ENCODE results near the gene ANKRD45.
"Not testable (repeated sequence)": the region's sequence is repeated elsewhere in the genome, so short reads cannot be mapped to it uniquely, and the experiment has no call there.

Gene ANKRD45

DNA sequence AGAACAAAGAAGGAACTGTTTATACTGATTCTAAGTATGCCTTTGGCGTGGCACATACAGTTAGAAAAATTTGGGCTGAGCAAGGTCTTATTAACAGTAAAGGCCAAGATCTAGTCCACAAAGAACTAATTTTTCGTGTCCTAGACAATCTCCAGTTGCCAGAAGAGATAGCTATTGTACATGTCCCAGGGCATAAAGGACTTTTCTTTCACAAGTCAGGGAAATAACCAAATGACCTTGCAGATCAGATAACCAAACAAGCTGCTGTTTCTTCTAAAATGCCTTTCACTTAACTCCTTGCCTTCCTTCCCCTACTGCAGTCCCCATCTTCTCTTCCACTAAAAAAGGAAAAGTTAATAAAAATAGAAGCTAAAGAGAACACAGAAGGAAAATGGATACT, 30.5 kb downstream of the ANKRD45 start:
- no peak for DNase-seq

DNA sequence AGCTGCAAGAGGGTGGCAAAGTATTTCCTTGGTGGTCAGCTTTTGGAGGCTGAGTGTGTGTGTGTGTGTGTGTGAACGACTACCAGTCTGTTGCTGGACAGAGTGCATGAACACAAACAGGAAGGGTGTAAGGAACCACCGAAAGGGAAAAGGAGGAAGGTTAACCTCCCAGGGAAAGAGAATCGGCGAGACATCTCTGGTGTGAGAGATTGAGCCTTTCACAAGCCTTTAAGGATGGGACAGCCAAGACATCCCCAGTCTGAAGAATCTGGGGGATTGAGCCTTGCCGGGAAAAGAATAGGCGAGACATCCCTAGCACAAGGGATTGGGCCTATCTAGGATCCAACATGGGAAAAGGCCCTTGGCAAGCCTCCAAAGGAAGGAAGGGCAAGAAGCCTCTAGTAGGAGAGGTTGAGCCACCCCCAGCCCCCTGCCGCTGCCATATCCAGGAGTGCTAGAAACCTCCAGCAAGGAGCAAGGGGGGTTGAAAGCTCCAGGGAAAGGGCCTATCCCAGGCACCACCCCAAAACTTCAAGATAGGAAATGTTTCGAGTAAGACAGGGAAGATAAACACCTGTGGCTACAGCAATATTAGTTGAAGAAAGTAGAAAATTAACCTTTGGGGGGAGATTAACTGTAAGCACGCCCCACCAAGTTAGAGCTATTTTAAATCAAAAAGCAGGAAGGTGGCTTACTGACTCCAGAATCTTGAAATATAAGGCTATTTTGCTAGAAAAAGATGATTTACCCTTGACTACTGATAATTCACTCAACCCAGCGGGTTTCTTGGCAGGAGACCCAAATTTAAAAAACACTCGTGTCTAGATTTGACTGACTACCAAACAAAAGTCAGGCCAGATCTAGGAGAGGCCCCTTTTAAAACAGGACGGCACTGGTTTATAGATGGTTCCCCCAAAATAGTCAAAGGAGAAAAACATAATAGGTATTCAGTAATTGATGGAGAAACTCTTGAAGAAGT, 31.3 kb downstream of the ANKRD45 start:
- DNase-seq: no peak

DNA sequence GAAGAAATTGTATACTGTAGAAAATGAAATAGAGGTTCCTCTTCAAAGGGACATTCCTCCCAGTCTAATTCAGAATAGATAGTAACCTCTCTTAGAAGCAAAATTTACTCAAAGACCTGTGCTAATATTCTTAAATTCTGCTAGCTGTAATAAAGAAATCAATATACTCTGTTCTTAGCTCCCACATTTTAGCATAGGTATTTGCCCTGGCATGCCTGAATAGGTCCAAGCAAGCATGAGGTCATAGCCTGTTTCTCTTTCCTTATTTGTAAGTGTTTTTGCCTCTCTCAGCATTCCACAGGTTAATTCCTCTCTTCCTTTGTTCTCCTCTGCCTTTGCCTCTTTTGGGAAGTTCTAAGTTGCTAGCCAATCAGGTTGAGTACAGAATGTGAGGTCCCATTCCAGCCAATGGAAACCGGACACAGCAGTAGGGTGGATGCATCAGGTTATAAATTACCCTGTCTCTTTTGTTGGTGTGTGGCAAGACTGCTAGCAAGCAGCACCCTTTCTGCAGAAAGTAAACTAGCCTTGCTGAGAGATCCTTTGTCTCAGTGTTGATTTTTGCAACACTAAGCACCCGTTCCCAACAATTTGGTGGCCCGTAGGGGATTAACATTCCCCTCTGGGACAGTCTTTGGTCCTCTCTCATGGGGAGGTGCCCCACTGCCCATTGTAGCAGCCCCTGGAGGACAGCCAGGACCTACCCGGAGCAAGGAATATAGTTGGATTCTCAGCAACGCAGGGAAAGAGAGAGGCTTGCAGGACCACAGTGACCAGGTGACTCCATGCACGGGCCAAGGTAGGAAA, 32.2 kb downstream of the ANKRD45 start:
- not testable (repeated sequence) for DNase-seq

DNA sequence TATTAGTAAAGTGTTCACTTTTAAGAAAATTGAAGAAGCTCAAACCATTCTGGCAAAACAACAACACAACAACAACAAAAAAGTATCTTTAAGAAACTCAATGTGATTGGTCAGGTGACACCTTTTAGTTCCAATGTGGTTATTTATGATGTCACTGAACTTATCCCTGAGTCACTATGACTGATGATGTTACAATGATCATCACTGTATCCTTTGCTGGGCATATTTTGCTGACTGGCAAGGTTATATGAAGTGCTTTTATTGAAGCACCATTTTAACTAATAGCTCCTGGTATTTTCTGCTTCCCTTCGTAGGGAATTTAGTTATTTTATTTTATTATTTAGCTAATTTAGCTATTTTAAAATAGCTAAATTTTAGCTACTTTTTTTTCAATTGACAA, 34.5 kb downstream of the ANKRD45 start, which contains the start of gene TEX50:
TEX50 (plus strand) TSS at position 223 of the 400 bp plus-strand sequence. CDS start 184 bp downstream, outside the sequence.
- DNase-seq: no peak

DNA sequence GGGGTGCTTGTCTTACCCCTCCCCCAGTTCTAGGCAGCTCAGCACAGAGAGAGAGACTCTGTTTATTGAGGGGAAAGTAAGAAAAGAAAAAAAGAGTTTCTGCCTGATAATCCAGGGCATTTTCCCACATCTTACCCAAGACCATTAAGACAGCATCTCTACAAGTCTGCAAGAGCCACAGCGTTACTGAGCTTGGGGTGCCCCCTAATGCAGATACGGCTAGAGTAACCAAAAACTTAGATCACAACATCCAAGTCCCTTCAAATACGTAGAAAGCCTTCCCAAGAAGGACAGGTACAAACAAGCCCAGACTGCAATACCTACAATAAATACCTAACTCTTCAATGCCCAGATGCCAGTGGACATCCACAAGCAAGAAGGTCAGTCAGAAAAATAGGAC, 40.8 kb downstream of the ANKRD45 start:
- no peak for DNase-seq

DNA sequence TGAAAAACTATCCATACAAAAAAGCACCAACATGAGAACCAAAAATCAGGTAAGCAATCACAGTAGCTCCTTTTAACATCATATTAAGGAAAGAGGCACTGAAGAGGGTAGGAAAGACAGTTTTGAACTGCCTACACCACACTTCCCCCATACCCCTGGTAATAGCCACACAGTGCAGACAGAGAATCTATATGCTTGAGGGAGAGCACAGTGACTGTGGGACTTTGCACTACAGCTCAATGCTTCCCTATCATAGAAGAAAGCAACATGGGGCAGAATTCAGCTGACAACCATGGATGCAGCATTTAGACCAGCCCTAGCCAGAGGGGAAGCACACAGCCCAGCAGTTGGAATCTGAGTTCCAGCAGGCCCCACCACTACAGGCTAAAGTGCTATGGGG, 42.4 kb downstream of the ANKRD45 start:
- DNase-seq: no peak

DNA sequence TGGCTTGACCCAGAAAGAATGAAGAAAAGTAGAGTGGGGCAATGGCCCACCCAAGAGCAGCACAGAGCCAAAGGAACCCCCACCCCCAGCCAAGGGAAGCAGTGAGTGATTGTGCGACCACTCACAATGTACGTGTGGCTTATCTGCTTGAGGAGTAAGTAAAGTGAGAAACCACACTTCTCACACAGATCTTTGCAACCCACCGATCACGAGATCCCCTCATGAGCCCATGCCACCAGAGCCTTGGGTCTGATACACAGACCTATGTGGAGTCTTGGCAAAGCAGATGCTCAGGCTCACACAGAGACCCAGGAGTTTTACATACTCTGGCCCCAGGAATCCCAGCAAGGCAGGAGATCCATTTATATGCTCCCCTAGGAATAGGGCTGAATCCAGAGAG, 52.8 kb downstream of the ANKRD45 start:
- no peak for DNase-seq

DNA sequence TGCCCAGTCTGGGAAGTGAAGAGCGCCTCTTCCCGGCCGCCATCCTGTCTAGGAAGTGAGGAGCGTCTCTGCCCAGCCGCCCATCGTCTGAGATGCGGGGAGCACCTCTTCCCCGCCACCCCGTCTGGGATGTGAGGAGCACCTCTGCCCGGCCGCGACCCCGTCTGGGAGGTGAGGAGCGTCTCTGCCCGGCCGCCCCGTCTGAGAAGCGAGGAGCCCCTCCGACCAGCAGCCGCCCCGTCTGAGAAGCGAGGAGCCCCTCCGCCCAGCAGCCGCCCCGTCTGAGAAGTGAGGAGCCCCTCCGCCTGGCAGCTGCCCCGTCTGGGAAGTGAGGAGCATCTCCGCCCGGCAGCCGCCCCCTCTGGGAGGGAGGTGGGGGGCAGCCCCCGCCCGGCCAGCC, 56.6 kb downstream of the ANKRD45 start:
- DNase-seq: not testable (repeated sequence)

DNA sequence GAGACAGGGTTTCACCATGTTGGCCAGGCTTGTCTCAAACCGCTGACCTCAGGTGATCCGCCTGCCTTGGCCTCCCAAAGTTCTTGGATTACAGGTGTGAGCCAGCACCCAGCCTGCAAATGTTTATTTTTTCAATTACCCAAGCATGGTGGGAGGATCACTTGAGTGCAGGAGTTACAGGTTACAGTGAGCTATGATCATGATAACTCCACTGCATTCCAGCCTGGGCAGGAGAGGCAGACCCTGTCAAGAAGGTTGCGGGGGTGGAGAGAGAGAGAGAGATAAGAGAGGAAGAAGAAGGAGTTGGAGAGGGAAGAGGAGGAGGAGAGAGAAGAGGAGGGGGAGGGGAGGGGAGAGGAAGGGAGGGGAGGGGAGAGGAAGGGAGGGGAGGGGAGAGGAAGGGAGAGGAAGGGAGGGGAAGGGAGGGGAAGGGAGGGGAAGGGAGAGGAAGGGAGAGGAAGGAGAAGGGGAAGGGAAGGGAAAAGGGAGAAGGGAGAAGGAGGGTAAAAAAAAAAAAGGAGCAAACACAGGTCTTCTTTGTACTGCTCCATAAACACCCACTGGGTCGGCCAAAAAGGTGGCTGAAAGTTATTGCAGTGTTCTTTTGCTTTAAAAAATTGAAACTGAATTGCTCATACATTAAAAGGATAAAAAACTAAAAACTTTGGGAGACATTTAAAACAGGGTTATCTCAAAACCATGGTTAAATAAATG, 61.0 kb downstream of the ANKRD45 start:
- no peak for DNase-seq

DNA sequence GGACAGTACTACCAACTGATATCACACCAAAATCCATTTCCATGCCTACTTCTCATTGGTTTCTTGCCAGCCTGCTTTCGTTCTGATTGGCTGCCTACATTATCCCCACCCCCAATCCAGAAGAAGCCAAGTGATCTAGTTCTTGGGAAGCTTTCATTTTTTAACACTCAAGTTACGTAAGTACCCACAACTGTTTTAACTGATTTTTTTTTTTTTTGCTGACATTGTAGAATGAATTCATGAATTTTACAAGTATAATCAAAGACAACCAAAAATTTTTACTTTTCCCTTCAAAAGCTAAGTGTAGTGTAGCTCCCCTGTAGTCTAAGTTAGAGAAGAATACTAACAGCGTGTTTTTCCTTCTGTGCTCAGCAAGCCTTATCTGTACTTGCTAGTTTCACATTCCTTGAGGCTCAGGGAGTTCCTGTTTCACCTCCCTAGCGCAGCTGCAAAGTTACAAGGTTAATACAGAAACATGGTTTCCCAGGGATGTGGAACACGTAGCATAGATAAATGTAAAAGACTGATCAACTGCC, 66.5 kb downstream of the ANKRD45 start, which contains the start of gene SLC9C2:
SLC9C2 (minus strand) TSS at position 17 of the 536 bp plus-strand sequence. CDS start 1,296 bp downstream, outside the sequence.
- no peak for DNase-seq

DNA sequence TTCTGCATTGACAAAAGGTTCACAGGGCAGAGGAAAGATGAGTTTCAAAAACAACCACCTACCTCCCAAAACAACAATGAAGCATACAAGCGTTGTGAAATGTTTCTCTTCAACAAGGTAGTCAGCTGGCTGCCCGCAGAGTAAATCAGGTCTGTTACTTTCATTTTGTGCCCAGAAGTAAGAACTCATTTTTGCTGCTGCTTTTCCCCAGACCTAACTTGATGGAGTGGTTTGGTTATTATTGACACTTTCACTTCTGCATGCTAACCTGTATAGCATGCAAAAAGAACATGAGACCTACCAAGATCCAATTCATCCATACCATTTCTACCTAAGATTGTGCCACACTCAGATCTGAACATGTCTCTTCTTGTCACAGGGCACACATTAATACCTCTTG, 68.1 kb downstream of the ANKRD45 start:
- DNase-seq: no peak

DNA sequence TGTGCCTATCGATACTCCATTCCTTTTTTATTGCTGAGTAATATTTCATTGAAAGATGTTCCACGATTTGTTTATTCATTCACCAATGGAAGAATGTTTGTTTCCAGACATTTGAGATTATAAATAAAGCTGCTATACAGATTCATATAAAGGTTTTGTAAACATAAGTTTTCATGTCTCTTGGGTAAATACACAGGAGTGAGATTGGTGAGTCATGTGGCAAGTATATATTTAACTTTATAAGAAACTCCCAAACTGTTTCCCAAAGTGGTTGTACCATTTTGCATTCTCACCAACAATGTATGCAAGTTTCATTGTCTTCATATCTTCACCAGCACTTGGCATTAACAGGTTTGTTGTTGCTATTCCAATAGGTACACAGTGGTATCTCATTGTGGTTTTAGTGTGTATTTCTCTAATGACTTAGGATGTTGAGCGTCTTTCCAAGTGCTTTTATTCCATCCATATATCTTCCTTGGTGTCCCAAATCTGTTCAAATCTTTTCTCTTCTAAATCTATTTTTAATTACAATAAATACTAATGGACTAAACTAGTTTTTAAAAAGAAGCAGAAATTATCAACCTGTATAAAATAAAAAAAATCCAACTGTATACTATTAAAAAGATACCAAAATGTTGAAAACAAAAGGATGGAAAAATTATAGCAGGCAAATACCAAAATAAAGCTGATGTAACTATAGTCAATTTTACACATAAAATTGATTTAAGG, 73.4 kb downstream of the ANKRD45 start:
- no peak for DNase-seq

DNA sequence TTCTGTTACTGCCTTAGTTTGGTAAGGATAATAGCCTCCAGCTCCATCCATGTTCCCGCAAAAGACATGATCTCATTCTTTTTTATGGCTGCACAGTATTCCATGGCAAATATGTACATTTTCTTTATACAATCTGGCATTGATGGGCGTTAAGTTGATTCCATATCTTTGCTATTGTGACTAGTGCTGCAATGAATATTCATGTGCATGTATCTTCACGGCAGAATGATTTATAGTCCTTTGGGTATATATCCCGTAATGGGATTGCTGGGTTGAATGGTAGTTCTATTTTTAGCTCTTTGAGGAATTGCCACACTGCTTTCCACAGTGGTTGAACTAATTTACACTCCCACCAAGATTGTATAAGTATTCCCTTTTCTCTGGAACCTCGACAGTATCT, 78.5 kb downstream of the ANKRD45 start:
- DNase-seq: not testable (repeated sequence)

DNA sequence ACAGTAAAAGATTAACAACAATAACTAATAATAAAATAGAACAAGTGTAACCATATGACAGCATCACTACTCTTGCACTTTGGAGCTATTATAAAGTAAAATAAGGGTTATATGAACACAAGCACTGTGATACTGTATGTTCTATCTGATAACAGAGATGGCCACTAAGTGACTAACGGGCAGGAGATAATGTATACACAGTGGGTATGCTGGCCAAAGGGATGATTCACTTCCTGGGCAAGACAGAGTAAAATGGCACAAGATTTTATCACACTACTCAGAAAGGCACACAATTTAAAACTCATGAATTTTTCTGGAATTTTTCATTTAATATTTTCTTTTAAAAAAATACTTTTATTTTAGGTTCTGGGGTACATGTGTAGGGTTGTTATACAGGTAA, 79.1 kb downstream of the ANKRD45 start:
- no peak for DNase-seq

DNA sequence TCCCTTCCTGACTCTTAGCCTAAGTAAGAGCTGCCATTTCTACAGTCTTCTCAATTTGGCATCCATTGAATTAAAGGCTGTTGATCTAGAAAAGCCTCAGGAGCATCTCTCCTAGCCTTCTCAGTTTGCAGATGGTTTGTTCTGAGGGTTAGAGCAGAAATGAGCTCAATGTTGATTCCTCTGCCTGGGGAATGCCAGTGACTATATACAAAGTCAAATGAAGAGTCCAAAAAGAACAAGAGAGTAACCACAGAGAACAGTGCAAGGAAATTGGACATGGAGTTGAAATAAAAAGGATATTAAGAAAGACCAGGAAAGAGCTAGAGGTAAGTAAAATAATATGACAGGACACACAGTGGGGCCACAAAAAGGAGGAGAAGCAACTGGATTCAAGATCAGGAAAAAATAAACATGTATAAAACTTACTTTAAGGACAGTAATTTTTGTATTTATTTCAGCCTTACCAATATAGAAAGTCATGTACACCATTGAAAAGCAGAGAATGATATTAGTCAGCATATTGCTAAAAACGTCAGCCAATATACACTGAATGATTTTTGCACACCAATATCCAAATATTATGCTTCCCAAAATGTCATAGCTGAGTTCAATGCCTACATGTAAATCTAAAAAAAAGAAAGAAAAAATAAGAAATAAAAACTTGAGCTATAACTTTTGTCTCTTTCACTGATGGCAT, 88.1 kb downstream of the ANKRD45 start:
- DNase-seq: no peak

DNA sequence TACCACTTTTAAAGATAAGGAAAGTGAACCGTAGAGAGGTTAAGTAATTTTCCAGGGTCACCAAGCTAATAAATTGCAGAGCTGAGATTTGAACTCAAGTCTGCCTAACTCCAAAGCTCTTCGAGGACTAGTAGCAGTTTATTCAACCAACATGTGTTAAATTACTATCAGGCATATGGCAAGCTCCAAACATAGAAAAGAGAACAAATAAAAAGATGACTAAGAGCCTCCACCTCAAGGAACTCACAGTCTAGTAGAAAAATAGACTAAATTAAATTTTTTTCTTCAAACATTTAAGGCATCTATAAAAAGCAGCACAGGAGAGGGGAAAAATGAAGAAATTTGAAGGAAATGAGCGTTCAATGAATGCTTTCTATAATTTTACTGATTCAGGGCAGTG, 89.0 kb downstream of the ANKRD45 start:
- DNase-seq: no peak

DNA sequence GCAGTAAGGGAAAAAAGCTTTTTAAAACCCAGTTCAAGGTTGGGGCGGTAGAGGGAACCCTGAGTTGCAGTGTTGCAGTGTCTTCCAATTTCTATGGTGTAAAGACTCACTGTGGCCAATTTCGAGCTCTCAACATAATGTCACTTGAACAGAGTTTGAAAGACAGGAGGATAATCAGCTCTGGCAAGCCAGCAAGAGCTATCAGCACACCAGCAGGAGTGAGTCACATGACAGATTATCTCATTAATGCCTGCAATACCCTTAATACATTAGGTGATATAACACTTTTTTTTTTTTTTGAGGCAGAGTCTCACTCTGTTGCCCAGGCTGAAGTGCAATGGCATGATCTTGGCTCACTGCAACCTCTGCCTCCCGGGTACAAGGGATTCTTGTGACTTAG, 89.6 kb downstream of the ANKRD45 start:
- DNase-seq: no peak

DNA sequence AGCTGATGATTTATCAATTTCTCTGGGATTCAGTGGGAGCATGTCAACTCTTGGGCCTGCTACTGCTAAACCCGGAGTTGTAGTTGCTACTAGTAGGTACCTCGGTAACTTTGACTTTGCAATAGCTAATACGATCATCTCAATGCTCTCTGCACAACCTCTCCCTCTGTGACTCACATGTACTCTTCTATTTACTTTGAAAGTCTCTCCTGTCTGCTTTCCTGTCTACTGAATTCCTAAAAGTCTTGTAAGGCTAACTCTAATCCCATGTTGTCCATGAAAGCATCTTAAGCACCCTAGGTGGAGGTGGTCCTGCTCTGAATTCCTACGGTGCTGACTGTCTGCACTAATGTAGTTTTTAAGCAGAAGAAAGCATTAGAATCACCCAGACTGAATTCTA, 96.1 kb downstream of the ANKRD45 start:
- no peak for DNase-seq

DNA sequence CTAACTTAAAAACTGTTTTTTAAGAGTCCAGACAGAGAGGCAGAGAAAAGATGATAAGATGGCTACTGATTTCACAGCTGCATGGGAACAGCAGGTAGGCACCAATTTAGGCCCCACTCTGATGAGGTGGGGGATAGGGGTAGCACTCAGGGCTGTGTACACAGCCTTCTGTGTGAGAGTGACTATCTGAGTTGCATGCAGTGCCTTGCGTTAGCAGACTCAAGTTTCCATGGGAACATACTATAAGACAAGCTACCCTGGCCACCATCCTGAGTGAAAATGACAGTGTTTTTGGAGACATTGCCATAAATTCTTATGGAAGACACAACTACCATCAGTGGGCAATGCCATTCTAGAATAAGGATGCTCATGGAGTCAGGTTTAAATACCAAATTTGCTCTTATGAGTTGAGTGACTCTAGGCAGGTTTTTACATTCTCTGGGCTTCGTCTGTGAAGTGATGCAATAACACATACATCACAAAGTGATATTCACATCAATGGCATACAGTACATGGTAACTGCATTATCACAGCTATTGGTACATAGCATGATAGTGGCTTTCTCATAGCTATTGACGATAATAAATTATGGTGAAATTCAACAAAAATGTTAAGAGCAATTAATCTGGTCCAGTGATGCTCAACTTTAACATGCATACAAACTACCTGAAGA, 97.3 kb downstream of the ANKRD45 start:
- DNase-seq: no peak

DNA sequence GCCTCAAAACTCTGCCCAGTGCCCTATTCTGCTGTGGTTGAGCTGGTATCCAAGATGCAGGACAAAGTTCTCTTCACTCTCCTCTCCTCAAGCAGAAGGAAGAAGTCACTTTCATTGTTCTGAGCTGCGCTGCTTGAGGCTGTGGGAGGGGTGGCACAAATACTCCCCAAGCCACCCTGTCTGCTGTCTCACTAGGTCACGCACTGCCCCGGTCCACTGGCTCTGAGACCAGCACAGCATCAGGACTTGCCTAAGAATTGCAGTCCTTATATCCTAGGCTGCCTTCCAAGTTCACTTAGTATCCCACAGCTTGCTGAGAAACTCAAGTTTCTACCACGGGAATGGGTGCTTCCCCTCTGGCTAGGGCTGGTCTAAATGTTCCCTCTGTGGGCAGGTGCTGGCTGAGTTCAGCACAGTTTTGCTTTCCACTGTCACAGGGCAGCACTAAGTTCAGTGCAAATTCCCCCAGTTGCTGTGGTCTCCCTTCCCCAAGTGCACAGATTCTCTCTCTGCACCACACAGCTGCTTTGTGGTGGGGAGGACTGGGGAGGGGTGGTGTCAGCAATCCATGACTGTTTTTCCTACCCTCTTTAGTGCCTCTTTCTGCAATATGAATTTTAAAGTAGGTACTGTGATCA, 99.2 kb downstream of the ANKRD45 start:
- no peak for DNase-seq

All from activated CD4-positive, alpha-beta T cell treated with anti-CD3 and anti-CD28 coated beads, Interleukin-2, amount 50 U/mL, for 4 hours (primary cell).